Body of pancreas (tissue), 4 donors: ENCODE data around the gene SECTM1.

Experiments
- CTCF ChIP-seq, 7 experiments: fragments of 450-650 bp in 4 of 7; fragments of 200-600 bp in 3 of 7; sonication (generic) in 3 of 7; IDR thresholded peaks; one replicate each; pipeline ENCODE4 v1.5.1; 2016 to 2019; ENCODE audit warnings: antibody characterized with exemption in 7 of 7
- POLR2A ChIP-seq, 3 donors: fragments of 450-650 bp; IDR thresholded peaks; one replicate each; pipeline ENCODE4 v1.6.1; 2016; ENCODE audit warnings: antibody characterized with exemption in 3 of 3, mild to moderate bottlenecking in 2 of 3

DNA sequence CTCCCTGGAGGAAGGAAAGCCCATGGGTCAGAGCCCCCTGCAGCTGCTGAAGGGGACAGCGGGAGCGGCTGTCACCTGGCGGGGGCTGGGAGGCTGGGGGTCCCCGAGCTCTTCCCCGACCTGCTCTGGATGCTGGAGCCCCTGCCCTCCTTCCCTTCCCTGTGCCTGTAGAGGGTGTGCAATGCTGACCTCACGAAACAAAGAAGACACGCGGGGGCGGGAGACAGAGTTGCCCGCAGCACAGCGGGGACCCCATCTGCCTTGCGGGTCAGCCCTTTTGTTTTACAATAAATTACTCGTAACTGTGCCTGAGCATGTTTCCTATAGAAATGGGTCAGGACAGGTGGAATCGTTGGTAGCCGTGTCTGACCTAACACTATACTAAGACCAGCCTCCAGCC, 6.3 kb downstream of the SECTM1 start:
- no peak for TF ChIP-seq CTCF (IDR thresholded peaks at IDR 0.05)
- TF ChIP-seq POLR2A (IDR thresholded peaks at IDR 0.05) = no peak
